CD4-positive, alpha-beta T cell treated with Interleukin-2 at 100 ng/mL for 4 hours (primary cell): ENCODE measurements around the gene RNF213.

Experiments used
- DNase-seq: peaks from one replicate; pipeline ENCODE4 v3.0.0-alpha.2; 2020; ENCODE audit warnings: low spot score

RNF213 gene

GRCh38 chr17:80352216-80352895 lies 91.7 kb downstream of the RNF213 start:
- DNase-seq, result no peak

DNA sequence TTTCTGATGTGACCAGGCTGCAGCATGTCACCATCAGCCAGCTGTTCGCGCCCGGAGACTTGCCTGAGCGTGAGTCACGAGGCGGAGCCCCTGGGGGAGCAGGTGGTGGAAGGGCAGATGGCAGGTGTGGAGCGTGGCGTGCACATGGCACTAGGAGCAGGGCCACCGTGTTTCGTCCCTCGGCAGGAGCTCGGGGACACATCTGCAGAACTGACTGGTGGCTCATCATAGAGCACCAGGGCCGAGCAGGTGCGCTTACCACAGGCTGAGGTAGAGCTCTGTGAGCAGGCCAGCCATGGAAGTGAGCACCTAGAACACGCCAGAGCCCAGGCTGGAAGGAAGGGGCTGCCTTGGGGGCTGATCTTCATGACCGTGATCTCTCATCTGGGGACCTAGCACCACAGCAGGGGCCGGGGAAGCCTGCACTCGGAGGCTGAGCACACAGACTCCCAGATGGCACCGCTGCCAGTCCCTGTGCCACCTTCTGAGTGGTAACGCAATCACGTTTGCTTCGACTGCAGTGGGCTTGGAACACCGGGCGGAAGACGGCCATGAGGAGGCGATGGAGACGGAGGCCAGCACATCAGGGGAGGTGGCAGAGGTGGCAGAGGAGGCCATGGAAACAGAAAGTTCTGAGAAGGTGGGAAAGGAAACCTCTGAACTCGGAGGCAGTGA lies 92.5 kb downstream of the RNF213 start:
- DNase-seq, result no peak

DNA sequence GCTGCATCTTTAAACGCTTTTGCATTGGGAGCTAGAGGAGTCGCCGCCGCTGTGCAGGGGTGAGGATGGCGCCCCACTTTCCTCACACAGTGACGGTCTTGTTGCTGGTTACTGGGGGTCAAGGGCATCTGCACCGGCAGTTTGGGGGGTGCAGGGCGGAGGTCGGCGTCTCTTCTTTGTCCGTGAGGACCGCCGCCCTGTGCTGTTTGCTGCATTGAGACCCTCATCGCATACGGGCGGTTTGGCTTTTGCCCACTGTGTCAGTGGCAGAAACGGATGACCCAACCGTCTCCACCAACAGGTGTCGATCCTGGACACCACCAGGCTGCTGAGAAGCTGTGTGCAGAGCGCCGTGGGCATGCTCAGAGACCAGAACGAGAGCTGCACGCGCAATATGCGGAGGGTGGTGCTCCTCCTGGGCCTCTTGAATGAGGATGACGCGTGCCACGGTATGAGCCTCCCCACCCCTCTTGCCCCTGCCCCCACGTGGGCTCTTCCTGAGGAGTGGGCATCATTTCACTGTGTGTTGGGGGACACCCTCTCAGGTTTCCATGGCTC lies 93.1 kb downstream of the RNF213 start:
- no peak for DNase-seq

GRCh38 chr17:80354336-80354735 lies 93.7 kb downstream of the RNF213 start:
- DNase-seq, result no peak

GRCh38 chr17:80356231-80356856 lies 95.7 kb downstream of the RNF213 start:
- no peak for DNase-seq

GRCh38 chr17:80358131-80358530 lies 97.5 kb downstream of the RNF213 start:
- no peak for DNase-seq

- DNase-seq, result no peak
These were observed 98.2 kb downstream of the RNF213 start for GRCh38 chr17:80358861-80359260.

GRCh38 chr17:80359422-80360110 lies 98.9 kb downstream of the RNF213 start:
- DNase-seq, result no peak

DNA sequence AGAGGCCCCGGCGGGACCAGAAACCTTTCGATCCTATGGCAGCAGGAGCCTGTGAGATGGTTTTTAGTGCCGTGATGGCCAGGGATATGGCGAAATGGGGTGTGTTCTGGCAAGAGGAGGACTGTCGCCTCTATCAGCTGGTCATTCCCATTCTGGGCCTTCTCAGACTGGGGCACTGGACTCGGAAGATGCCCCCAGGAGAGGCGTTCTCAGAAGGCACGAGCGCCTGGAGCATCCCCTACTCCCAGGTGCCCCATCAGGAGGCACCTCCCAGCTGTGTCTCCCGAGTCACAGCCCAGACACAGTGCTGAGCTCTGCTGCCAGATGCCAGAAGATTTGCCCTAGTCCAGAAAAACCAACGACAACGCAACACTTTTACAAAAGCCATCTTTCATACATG lies 99.7 kb downstream of the RNF213 start:
- no peak for DNase-seq

- DNase-seq, result no peak
These were observed 101.0 kb downstream of the RNF213 start for GRCh38 chr17:80361495-80362220.

GRCh38 chr17:80362428-80363119 lies 101.9 kb downstream of the RNF213 start:
- DNase-seq, result no peak

DNA sequence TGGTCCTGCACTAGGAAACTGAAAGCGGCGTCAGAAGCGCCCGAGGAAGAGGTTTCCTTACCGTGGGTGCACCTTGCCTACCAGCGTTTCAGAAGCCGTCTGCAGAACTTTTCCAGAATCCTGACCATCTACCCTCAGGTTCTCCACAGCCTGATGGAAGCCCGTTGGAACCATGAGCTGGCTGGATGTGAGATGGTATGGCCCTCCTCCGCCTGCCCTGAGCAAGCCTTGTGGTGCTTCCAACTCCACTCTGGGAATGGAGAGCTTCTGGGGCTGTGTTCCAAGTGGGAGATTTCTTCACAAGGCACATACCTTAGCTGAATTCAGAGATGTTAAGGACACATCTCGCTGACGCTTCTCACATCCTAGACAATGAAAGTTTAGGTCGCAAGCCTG lies 102.5 kb downstream of the RNF213 start:
- no peak for DNase-seq

- no peak for DNase-seq
These were observed 103.0 kb downstream of the RNF213 start for GRCh38 chr17:80363518-80364090.

GRCh38 chr17:80364091-80364691 lies 103.5 kb downstream of the RNF213 start:
- no peak for DNase-seq

- DNase-seq, result no peak
These were observed 104.6 kb downstream of the RNF213 start for GRCh38 chr17:80365001-80365965.

- DNase-seq, result no peak
These were observed 105.3 kb downstream of the RNF213 start for GRCh38 chr17:80365983-80366382.

DNA sequence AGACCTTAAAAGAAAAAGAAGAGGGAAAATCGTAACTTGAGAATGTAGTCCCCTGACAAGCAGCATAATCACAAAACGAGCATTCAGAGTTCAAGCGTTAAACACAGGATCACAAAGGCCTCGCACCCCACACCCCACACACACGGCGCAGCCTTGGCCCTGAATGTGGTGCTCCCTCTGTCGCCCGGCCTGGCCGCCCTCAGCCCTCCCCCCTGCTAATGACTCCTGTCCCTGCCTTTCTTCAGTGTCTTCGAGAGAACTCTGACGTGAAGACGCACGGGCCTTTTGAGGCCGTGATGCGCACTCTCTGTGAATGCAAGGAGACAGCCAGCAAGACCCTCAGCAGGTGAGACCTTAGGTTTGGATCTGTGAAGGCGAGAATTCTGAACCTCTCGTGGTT lies 106.9 kb downstream of the RNF213 start:
- no peak for DNase-seq

DNA sequence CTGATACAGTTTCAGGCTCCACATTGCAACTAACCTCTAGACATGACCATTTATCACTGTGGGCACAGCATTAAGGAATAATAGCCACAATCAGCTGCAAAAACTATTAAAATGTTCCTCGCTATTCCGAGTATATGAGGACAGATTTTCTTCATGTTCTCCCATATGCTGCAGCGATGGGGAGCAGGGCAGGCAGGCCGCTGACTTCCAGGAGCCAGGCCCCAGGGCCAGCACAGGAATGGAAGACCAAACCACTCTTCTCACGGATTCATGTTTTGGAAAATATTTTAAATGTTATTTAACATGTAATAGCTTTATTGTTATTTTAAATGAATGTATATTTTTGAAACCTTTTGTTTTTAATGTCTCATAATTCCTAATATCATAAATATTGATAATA lies 110.5 kb downstream of the RNF213 start:
- no peak for DNase-seq

- no peak for DNase-seq
These were observed 111.8 kb downstream of the RNF213 start for GRCh38 chr17:80372456-80372855.
